ENCODE measurements around the gene CD99L2. TPM values are rescaled to one million over a fixed set of nuclear protein-coding genes. Genes with fewer than 3 reads are reported as not detected.

CD99L2 gene
- total RNA-seq, 2 experiments from 2014 or later: 5.9 to 12.3 TPM

- DNase-seq (ENCODE audit: low spot score): no peak
- H3K4me2 ChIP-seq (ENCODE audit: low read length): no peak overlapping the region
- H4K20me1 ChIP-seq (ENCODE audit: insufficient read depth, low read length): no peaks in the 10 kb centered on the region
- no peaks in the 10 kb centered on the region for H3K9me3 ChIP-seq (ENCODE audit: low read length)
- H3K36me3 ChIP-seq (ENCODE audit: insufficient read depth, low read length): peaks cover 51% of the 10 kb centered on the region
- no peak overlapping the region for H3K4me3 ChIP-seq (ENCODE audit: low read depth, low read length, poor library complexity, severe bottlenecking)
- no peaks in the 10 kb centered on the region for H3K4me1 ChIP-seq (ENCODE audit: insufficient read depth, low read length, poor library complexity, severe bottlenecking)
- no peaks in the 10 kb centered on the region for H3K9me2 ChIP-seq (ENCODE audit: insufficient read depth, low read length)
- H3K79me2 ChIP-seq (ENCODE audit: insufficient read depth, low read depth, low read length): no peaks in the 10 kb centered on the region
- no peak overlapping the region for H2AFZ ChIP-seq (ENCODE audit: low read length)
- intact Hi-C loops (cut with micrococcal nuclease; ENCODE audit: unreplicated experiment): no loop called here
- H3K27ac ChIP-seq (ENCODE audit: low read depth, low read length, poor library complexity, severe bottlenecking): no peak overlapping the region
- ChIA-PET POLR2A (no interaction called here), CTCF (ENCODE audit: unreplicated experiment) (no interaction called here)
- TF ChIP-seq EZH2phosphoT487 (IDR thresholded peaks at IDR 0.05; ENCODE audit: borderline replicate concordance, low read depth, low read length): no peak
- TF ChIP-seq, protein P1, sequence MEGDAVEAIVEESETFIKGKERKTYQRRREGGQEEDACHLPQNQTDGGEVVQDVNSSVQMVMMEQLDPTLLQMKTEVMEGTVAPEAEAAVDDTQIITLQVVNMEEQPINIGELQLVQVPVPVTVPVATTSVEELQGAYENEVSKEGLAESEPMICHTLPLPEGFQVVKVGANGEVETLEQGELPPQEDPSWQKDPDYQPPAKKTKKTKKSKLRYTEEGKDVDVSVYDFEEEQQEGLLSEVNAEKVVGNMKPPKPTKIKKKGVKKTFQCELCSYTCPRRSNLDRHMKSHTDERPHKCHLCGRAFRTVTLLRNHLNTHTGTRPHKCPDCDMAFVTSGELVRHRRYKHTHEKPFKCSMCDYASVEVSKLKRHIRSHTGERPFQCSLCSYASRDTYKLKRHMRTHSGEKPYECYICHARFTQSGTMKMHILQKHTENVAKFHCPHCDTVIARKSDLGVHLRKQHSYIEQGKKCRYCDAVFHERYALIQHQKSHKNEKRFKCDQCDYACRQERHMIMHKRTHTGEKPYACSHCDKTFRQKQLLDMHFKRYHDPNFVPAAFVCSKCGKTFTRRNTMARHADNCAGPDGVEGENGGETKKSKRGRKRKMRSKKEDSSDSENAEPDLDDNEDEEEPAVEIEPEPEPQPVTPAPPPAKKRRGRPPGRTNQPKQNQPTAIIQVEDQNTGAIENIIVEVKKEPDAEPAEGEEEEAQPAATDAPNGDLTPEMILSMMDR (conservative IDR thresholded peaks at IDR 0.05; ENCODE audit: low read length): no peak
- BruUV-seq (replicated peaks): no TSS peak
Observed at GRCh38 chrX:150753968-150754367, 144.5 kb downstream of the CD99L2 start.

DNA sequence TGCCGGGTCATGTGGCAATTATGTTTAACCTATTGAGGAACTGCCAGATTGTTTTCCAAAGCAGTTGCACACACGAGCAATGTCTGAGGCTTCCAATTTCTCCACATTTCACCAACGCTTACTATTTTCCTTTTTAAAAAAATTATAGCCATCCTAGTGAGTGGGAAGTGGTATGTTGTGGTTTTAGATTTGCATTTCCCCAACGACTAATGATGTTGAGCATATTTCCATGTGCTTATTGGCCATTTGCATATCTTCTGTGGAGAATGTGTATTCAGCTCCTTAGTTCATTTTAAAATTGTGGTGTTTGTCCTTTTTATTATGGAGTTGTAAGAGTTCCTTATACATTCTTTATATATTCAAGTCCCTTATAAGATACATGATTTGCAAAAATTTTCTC, 145.1 kb downstream of the CD99L2 start:
- POLR2A ChIA-PET: no interaction called here
- Histone ChIP-seq H3K79me2 (ENCODE audit: insufficient read depth, low read depth, low read length) (no peaks in the 10 kb centered on the region), H3K4me1 (ENCODE audit: insufficient read depth, low read length, poor library complexity, severe bottlenecking) (no peaks in the 10 kb centered on the region), H4K20me1 (ENCODE audit: insufficient read depth, low read length) (no peaks in the 10 kb centered on the region), H3K36me3 (ENCODE audit: insufficient read depth, low read length) (peaks cover 54% of the 10 kb centered on the region), H3K4me2 (ENCODE audit: low read length) (no peak overlapping the region), H2AFZ (ENCODE audit: low read length) (no peak overlapping the region), H3K27ac (ENCODE audit: low read depth, low read length, poor library complexity, severe bottlenecking) (no peak overlapping the region), H3K9me2 (ENCODE audit: insufficient read depth, low read length) (no peaks in the 10 kb centered on the region), H3K4me3 (ENCODE audit: low read depth, low read length, poor library complexity, severe bottlenecking) (no peak overlapping the region), H3K9me3 (ENCODE audit: low read length) (no peaks in the 10 kb centered on the region)
- DNase-seq (ENCODE audit: low spot score): no peak
- BruUV-seq (replicated peaks): no TSS peak
- TF ChIP-seq, protein P1 (conservative IDR thresholded peaks at IDR 0.05; ENCODE audit: low read length): no peak
- no peak for TF ChIP-seq EZH2phosphoT487 (IDR thresholded peaks at IDR 0.05; ENCODE audit: borderline replicate concordance, low read depth, low read length)
- CTCF ChIA-PET (ENCODE audit: unreplicated experiment): no interaction called here
- intact Hi-C loops (cut with micrococcal nuclease; ENCODE audit: unreplicated experiment): no loop called here

DNA sequence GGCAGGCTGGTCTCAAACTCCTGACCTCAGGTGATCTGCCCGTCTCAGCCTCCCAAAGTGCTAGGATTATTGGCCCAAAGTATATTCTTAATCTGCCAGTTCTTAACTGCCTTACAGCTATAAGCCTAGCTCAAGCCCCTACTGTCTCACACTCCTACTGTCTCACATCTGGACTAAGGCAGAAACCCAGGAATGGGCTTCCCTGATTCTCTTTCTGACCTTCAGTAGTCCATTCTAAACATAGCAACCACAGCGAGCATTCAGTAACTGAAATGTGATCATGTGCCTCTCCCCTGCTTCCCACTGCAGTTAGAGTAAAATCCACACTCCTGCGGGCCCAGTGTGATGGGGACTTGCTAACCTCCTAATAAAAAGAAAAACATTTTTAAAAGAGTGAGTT, 146.3 kb downstream of the CD99L2 start:
- DNase-seq (ENCODE audit: low spot score): no peak
- Histone ChIP-seq H3K4me2 (ENCODE audit: low read length) (no peak overlapping the region), H3K79me2 (ENCODE audit: insufficient read depth, low read depth, low read length) (no peaks in the 10 kb centered on the region), H3K9me2 (ENCODE audit: insufficient read depth, low read length) (no peaks in the 10 kb centered on the region), H2AFZ (ENCODE audit: low read length) (no peak overlapping the region), H3K4me1 (ENCODE audit: insufficient read depth, low read length, poor library complexity, severe bottlenecking) (no peaks in the 10 kb centered on the region), H4K20me1 (ENCODE audit: insufficient read depth, low read length) (no peaks in the 10 kb centered on the region), H3K27ac (ENCODE audit: low read depth, low read length, poor library complexity, severe bottlenecking) (no peak overlapping the region), H3K4me3 (ENCODE audit: low read depth, low read length, poor library complexity, severe bottlenecking) (no peak overlapping the region), H3K9me3 (ENCODE audit: low read length) (no peaks in the 10 kb centered on the region), H3K36me3 (ENCODE audit: insufficient read depth, low read length) (peaks cover 58% of the 10 kb centered on the region)
- ChIA-PET POLR2A (interaction anchor here (0.7 kb wide), 1 partner anchor 323 kb away, joined by 5 read pairs; no protein-coding TSS in a partner anchor), CTCF (ENCODE audit: unreplicated experiment) (no interaction called here)
- TF ChIP-seq, protein P1 (conservative IDR thresholded peaks at IDR 0.05; ENCODE audit: low read length): no peak
- TF ChIP-seq EZH2phosphoT487 (IDR thresholded peaks at IDR 0.05; ENCODE audit: borderline replicate concordance, low read depth, low read length): no peak
- intact Hi-C loops (cut with micrococcal nuclease; ENCODE audit: unreplicated experiment): no loop called here
- no TSS peak for BruUV-seq (replicated peaks)

Data from OCI-LY7 (cell line).